ENCODE measurements around the gene SHROOM4.

- TF ChIP-seq, protein P1, sequence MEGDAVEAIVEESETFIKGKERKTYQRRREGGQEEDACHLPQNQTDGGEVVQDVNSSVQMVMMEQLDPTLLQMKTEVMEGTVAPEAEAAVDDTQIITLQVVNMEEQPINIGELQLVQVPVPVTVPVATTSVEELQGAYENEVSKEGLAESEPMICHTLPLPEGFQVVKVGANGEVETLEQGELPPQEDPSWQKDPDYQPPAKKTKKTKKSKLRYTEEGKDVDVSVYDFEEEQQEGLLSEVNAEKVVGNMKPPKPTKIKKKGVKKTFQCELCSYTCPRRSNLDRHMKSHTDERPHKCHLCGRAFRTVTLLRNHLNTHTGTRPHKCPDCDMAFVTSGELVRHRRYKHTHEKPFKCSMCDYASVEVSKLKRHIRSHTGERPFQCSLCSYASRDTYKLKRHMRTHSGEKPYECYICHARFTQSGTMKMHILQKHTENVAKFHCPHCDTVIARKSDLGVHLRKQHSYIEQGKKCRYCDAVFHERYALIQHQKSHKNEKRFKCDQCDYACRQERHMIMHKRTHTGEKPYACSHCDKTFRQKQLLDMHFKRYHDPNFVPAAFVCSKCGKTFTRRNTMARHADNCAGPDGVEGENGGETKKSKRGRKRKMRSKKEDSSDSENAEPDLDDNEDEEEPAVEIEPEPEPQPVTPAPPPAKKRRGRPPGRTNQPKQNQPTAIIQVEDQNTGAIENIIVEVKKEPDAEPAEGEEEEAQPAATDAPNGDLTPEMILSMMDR (IDR thresholded peaks at IDR 0.05; ENCODE audit: borderline replicate concordance, extremely low read depth, low read length, poor library complexity, severe bottlenecking) = no peak
- no peak for TF ChIP-seq EZH2 (IDR thresholded peaks at IDR 0.05; ENCODE audit: borderline replicate concordance, low read depth, low read length, severe bottlenecking)
Observed at GRCh38 chrX:50716706-50717105, 97.3 kb downstream of the SHROOM4 start.

Data from DND-41 (cell line).